ENCODE results near the gene MRGPRE. TPM values are rescaled to one million over a fixed set of nuclear protein-coding genes. Genes with fewer than 3 reads are reported as not detected.
A peak's percentile ranks its signal among the peaks of the same experiment; 100 is the strongest.

MRGPRE gene
- total RNA-seq, 4 donors from 2014 or later, result 0.47 TPM; not detected in 3

DNA sequence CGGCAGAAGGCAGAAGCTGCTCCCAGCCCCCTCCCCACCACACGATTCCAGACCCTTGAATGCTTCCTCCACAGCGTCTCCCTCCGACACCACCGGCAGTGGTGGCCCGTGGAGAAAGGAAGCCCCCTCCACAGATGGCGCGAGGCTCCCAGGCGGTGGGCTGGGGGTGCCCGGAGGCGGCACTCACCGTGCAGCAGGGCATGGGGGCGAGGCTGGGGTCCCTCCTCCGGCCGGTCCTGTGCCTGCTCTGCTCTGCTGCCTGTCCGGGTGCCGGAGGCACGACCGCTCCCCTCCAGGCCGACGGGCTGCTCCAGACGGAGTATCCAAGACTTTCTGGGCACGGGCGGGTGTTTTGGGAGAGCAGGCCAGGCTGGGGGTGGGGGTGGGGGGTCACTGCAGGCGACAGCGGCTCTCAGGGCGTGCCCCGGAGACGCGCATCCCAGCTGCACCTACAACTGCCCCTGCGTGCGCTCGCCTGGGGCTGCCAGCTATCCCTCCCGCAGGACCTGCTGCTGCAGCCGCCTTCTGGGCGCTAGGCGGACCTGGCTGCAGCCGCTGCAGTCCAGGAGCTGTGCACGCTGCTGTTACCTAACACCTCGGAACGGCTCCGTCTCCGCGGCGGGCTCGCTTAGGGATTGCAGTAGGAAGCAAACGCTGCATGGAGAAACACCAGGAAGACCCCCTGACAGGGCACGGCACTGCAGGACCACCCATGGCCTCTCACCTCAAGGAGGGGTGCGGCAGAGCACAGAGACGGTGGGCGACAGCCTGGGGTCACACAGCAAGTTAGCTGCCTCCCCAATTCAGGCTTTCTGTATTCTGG, 28.8 kb downstream of the MRGPRE start:
- TF ChIP-seq, protein P1, sequence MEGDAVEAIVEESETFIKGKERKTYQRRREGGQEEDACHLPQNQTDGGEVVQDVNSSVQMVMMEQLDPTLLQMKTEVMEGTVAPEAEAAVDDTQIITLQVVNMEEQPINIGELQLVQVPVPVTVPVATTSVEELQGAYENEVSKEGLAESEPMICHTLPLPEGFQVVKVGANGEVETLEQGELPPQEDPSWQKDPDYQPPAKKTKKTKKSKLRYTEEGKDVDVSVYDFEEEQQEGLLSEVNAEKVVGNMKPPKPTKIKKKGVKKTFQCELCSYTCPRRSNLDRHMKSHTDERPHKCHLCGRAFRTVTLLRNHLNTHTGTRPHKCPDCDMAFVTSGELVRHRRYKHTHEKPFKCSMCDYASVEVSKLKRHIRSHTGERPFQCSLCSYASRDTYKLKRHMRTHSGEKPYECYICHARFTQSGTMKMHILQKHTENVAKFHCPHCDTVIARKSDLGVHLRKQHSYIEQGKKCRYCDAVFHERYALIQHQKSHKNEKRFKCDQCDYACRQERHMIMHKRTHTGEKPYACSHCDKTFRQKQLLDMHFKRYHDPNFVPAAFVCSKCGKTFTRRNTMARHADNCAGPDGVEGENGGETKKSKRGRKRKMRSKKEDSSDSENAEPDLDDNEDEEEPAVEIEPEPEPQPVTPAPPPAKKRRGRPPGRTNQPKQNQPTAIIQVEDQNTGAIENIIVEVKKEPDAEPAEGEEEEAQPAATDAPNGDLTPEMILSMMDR (IDR thresholded peaks at IDR 0.05), result no peak
- TF ChIP-seq EP300 (IDR thresholded peaks at IDR 0.05), result no peak
- no peak for TF ChIP-seq POLR2A (IDR thresholded peaks at IDR 0.05)
- no peak for TF ChIP-seq POLR2AphosphoS5 (IDR thresholded peaks at IDR 0.05)
- Histone ChIP-seq H3K4me3 (no peak overlapping the region), H3K36me3 (no peaks in the 10 kb centered on the region), H3K9me3 (no peaks in the 10 kb centered on the region), H3K27ac (no peak overlapping the region), H3K4me1 (peaks cover 7% of the 10 kb centered on the region), H3K27me3 (peaks cover 59% of the 10 kb centered on the region)
- peak; percentile 54 to 74 for DNase-seq (ENCODE audit: low spot score in 2 of 2)
- WGBS, result 9% methylated on average over 10 of the region's 51 CpGs

DNA sequence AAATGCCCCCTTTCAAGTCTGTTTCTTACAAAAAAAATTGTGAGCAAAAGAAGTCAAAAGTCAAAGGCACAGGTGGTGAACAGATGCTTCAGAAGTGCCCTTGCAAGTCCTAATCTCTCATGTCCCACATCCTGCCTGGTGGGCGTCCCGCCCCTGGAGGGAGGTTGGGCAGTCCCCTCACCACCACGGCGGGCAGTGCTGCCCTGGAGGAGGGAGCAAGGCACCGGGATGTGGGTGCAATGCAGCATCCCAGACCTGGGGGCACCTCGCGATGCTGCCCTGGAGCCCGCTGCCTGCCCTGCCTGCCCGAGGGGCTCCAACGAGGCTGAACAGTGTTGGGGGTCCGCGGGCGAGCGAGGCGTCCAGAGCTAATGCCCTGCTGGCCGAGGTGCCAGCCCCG, 29.5 kb downstream of the MRGPRE start:
- Histone ChIP-seq H3K4me3 (no peak overlapping the region), H3K27ac (no peak overlapping the region), H3K27me3 (peaks cover 62% of the 10 kb centered on the region), H3K36me3 (no peaks in the 10 kb centered on the region), H3K4me1 (peaks cover 7% of the 10 kb centered on the region), H3K9me3 (no peaks in the 10 kb centered on the region)
- peak in 1 of 2 donors; percentile 28 for DNase-seq (ENCODE audit: low spot score in 2 of 2)
- no peak for TF ChIP-seq POLR2A (IDR thresholded peaks at IDR 0.05)
- 0% methylated on average over 2 of the region's 17 CpGs for WGBS

DNA sequence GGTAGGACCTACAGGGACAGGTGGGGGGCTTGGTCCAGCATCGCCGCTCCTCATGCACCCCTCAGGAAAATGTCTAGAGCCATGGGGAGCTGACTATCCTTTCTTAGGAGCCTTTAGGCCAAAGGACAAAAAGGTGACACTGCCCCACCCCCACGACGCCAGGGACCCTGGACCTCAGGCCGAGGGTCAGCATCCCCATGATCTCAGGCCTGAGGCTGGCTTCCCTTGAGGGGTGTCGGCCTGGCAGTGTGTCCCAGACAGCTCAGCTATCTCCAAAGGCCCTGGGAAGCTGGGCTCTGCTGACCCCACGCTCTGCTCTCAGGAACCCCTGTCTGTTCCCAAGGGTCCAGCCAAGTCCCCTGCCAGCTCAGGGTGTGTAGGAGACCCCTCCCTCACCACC, 29.9 kb downstream of the MRGPRE start:
- DNase-seq (ENCODE audit: low spot score in 2 of 2), result peak in 1 of 2 donors; percentile 58
- H3K27me3 ChIP-seq, result peaks cover 64% of the 10 kb centered on the region
- H3K4me1 ChIP-seq, result peaks cover 7% of the 10 kb centered on the region
- no peak overlapping the region for H3K27ac ChIP-seq
- no peaks in the 10 kb centered on the region for H3K36me3 ChIP-seq
- TF ChIP-seq EP300 (IDR thresholded peaks at IDR 0.05) (no peak), POLR2A (IDR thresholded peaks at IDR 0.05) (no peak), POLR2AphosphoS5 (IDR thresholded peaks at IDR 0.05) (no peak)
- TF ChIP-seq, protein P1 (IDR thresholded peaks at IDR 0.05), result no peak
- no peaks in the 10 kb centered on the region for H3K9me3 ChIP-seq
- 54% methylated on average over 3 of the region's 7 CpGs for WGBS
- H3K4me3 ChIP-seq, result no peak overlapping the region

GRCh38 chr11:3201677-3202181, 30.5 kb downstream of the MRGPRE start:
- H3K36me3 ChIP-seq, result no peaks in the 10 kb centered on the region
- H3K4me1 ChIP-seq, result peaks cover 7% of the 10 kb centered on the region
- DNase-seq (ENCODE audit: low spot score in 2 of 2), result peak; percentile 44 to 66
- peaks cover 64% of the 10 kb centered on the region for H3K27me3 ChIP-seq
- H3K27ac ChIP-seq, result no peak overlapping the region
- WGBS, result 83% methylated on average over 9 of the region's 17 CpGs
- no peaks in the 10 kb centered on the region for H3K9me3 ChIP-seq
- H3K4me3 ChIP-seq, result no peak overlapping the region
- TF ChIP-seq, protein P1 (IDR thresholded peaks at IDR 0.05), result no peak
- TF ChIP-seq POLR2AphosphoS5 (IDR thresholded peaks at IDR 0.05) (no peak), EP300 (IDR thresholded peaks at IDR 0.05) (no peak), POLR2A (IDR thresholded peaks at IDR 0.05) (no peak)

GRCh38 chr11:3201112-3201581, 31.1 kb downstream of the MRGPRE start:
- peak in 1 of 2 donors; percentile 44 for DNase-seq (ENCODE audit: low spot score in 2 of 2)
- no peaks in the 10 kb centered on the region for H3K36me3 ChIP-seq
- H3K4me1 ChIP-seq, result peaks cover 7% of the 10 kb centered on the region
- no peak overlapping the region for H3K4me3 ChIP-seq
- H3K27ac ChIP-seq, result no peak overlapping the region
- 83% methylated on average over 15 of the region's 15 CpGs for WGBS
- no peaks in the 10 kb centered on the region for H3K9me3 ChIP-seq
- TF ChIP-seq, protein P1 (IDR thresholded peaks at IDR 0.05), result no peak
- TF ChIP-seq EP300 (IDR thresholded peaks at IDR 0.05), result no peak
- no peak for TF ChIP-seq POLR2A (IDR thresholded peaks at IDR 0.05)
- no peak for TF ChIP-seq POLR2AphosphoS5 (IDR thresholded peaks at IDR 0.05)
- peaks cover 64% of the 10 kb centered on the region for H3K27me3 ChIP-seq

All from suprapubic skin (tissue), 4 donors.